ENCODE data around the gene TAB2.

TAB2 gene

GRCh38 chr6:149311293-149311692, 6.2 kb upstream of the TAB2 start:
- no peak for DNase-seq

GRCh38 chr6:149311766-149312165, 5.7 kb upstream of the TAB2 start:
- no peak for DNase-seq

GRCh38 chr6:149313070-149313469, 4.4 kb upstream of the TAB2 start:
- DNase-seq = no peak

- no peak for DNase-seq
Observed at GRCh38 chr6:149313861-149314260, 3.7 kb upstream of the TAB2 start.

GRCh38 chr6:149314325-149314905, 3.1 kb upstream of the TAB2 start:
- no peak for DNase-seq

GRCh38 chr6:149316108-149316727, 1.3 kb upstream of the TAB2 start:
- no peak for DNase-seq

GRCh38 chr6:149316740-149317643, 520 bp upstream of the TAB2 start:
- DNase-seq = peak in 55 of 56 donors; percentile 19 to 91 (median 80)

GRCh38 chr6:149318581-149319286, 1.2 kb downstream of the TAB2 start:
- DNase-seq = peak in 11 of 56 donors; percentile 29 to 64 (median 46)

GRCh38 chr6:149319422-149319821, 1.9 kb downstream of the TAB2 start:
- no peak for DNase-seq

- peak in 2 of 56 donors; percentile 1 to 17 for DNase-seq
Observed at GRCh38 chr6:149320016-149320415, 2.5 kb downstream of the TAB2 start.

- no peak for DNase-seq
Observed at GRCh38 chr6:149320796-149321195, 3.3 kb downstream of the TAB2 start.

GRCh38 chr6:149323353-149323752, 5.8 kb downstream of the TAB2 start:
- no peak for DNase-seq

- DNase-seq = no peak
Observed at GRCh38 chr6:149323925-149324324, 6.4 kb downstream of the TAB2 start.

- DNase-seq = no peak
Observed at GRCh38 chr6:149324428-149324827, 6.9 kb downstream of the TAB2 start.

- DNase-seq = no peak
Observed at GRCh38 chr6:149325648-149326236, 8.2 kb downstream of the TAB2 start.

GRCh38 chr6:149327638-149328037, 10.1 kb downstream of the TAB2 start:
- no peak for DNase-seq

GRCh38 chr6:149328083-149328482, 10.6 kb downstream of the TAB2 start:
- no peak for DNase-seq

GRCh38 chr6:149329529-149329928, 12.0 kb downstream of the TAB2 start:
- DNase-seq = no peak

- DNase-seq = no peak
Observed at GRCh38 chr6:149330133-149330532, 12.6 kb downstream of the TAB2 start.

- no peak for DNase-seq
Observed at GRCh38 chr6:149331043-149331807, 13.7 kb downstream of the TAB2 start.

GRCh38 chr6:149331871-149332270, 14.4 kb downstream of the TAB2 start:
- DNase-seq = no peak
